GM18861 (cell line): ENCODE results near the gene NIPSNAP3A.

ENCODE experiments used
- ATAC-seq: cut with Tn5 transposase; IDR thresholded peaks from one replicate; pipeline ENCODE4 v1.9.1; 2021; ENCODE audit not compliant: unreplicated experiment

The NIPSNAP3A gene

GRCh38 chr9:104802906-104803305, 55.4 kb downstream of the NIPSNAP3A start:
- no peak for ATAC-seq

DNA sequence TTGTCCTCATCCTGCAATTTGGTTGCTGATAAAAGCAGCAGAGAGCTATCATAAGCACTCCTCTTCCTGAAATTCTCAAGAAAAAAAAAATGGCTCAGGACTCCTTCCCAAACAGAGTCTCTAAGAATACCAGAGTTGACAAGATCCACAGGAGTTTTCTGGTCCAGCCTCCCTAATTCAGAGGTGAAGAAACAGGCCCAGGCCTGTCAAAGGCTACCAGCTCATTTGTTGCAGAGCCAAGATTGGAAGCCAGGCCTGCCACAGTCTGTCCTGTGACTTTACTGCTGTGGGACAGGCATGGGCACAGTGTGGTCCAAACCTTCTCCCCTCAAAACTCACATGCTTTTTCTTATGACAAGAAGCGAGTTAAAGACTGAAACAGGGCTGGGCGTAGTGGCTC, 58.0 kb downstream of the NIPSNAP3A start:
- ATAC-seq: no peak

- no peak for ATAC-seq
These were observed 60.6 kb downstream of the NIPSNAP3A start for GRCh38 chr9:104808035-104808614.
